ENCODE measurements around the gene ELK3.

- TF ChIP-seq, protein P1, sequence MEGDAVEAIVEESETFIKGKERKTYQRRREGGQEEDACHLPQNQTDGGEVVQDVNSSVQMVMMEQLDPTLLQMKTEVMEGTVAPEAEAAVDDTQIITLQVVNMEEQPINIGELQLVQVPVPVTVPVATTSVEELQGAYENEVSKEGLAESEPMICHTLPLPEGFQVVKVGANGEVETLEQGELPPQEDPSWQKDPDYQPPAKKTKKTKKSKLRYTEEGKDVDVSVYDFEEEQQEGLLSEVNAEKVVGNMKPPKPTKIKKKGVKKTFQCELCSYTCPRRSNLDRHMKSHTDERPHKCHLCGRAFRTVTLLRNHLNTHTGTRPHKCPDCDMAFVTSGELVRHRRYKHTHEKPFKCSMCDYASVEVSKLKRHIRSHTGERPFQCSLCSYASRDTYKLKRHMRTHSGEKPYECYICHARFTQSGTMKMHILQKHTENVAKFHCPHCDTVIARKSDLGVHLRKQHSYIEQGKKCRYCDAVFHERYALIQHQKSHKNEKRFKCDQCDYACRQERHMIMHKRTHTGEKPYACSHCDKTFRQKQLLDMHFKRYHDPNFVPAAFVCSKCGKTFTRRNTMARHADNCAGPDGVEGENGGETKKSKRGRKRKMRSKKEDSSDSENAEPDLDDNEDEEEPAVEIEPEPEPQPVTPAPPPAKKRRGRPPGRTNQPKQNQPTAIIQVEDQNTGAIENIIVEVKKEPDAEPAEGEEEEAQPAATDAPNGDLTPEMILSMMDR (IDR thresholded peaks at IDR 0.05; ENCODE audit: borderline replicate concordance, extremely low read depth, low read length, poor library complexity, severe bottlenecking), result no peak
- no peak for TF ChIP-seq EZH2 (IDR thresholded peaks at IDR 0.05; ENCODE audit: borderline replicate concordance, low read depth, low read length, severe bottlenecking)
Measured at GRCh38 chr12:96187956-96188355, 6.2 kb upstream of the ELK3 start.
